ENCODE data around the gene MFSD12. TPM values are rescaled to one million over a fixed set of nuclear protein-coding genes. Genes with fewer than 3 reads are reported as not detected.
A peak's percentile ranks its signal among the peaks of the same experiment; 100 is the strongest.

Gene MFSD12
- total RNA-seq, 1 donor from 2014 or later: 154 TPM

GRCh38 chr19:3548606-3549005 lies 8.8 kb downstream of the MFSD12 start:
- DNase-seq (ENCODE audit: low read depth): no peak
- TF ChIP-seq CTCF (IDR thresholded peaks at IDR 0.05; ENCODE audit: insufficient read depth, low read length, poor library complexity, severe bottlenecking): no peak
- Histone ChIP-seq H3K27me3 (ENCODE audit: control insufficient read depth, insufficient read depth, low read length) (no peaks in the 10 kb centered on the region), H3K36me3 (ENCODE audit: control insufficient read depth, insufficient read depth, low read length) (peaks cover 4% of the 10 kb centered on the region), H3K4me3 (ENCODE audit: low read depth, low read length) (no peak overlapping the region)

- Histone ChIP-seq H3K4me3 (ENCODE audit: low read depth, low read length) (no peak overlapping the region), H3K27me3 (ENCODE audit: control insufficient read depth, insufficient read depth, low read length) (no peaks in the 10 kb centered on the region), H3K36me3 (ENCODE audit: control insufficient read depth, insufficient read depth, low read length) (peaks cover 2% of the 10 kb centered on the region)
- TF ChIP-seq CTCF (IDR thresholded peaks at IDR 0.05; ENCODE audit: insufficient read depth, low read length, poor library complexity, severe bottlenecking): no peak
- no peak for DNase-seq (ENCODE audit: low read depth)
These were observed 9.6 kb downstream of the MFSD12 start for GRCh38 chr19:3547767-3548282.

- Histone ChIP-seq H3K27me3 (ENCODE audit: control insufficient read depth, insufficient read depth, low read length) (no peaks in the 10 kb centered on the region), H3K4me3 (ENCODE audit: low read depth, low read length) (no peak overlapping the region), H3K36me3 (ENCODE audit: control insufficient read depth, insufficient read depth, low read length) (peaks cover 2% of the 10 kb centered on the region)
- DNase-seq (ENCODE audit: low read depth): no peak
- peak; percentile 65 for TF ChIP-seq CTCF (IDR thresholded peaks at IDR 0.05; ENCODE audit: insufficient read depth, low read length, poor library complexity, severe bottlenecking)
These were observed 10.1 kb downstream of the MFSD12 start for GRCh38 chr19:3547301-3547731.

- no peak for DNase-seq (ENCODE audit: low read depth)
- no peak for TF ChIP-seq CTCF (IDR thresholded peaks at IDR 0.05; ENCODE audit: insufficient read depth, low read length, poor library complexity, severe bottlenecking)
- Histone ChIP-seq H3K36me3 (ENCODE audit: control insufficient read depth, insufficient read depth, low read length) (peaks cover 2% of the 10 kb centered on the region), H3K4me3 (ENCODE audit: low read depth, low read length) (no peak overlapping the region), H3K27me3 (ENCODE audit: control insufficient read depth, insufficient read depth, low read length) (no peaks in the 10 kb centered on the region)
These were observed 11.3 kb downstream of the MFSD12 start for GRCh38 chr19:3546119-3546518.

- no peak overlapping the region for H3K4me3 ChIP-seq (ENCODE audit: low read depth, low read length)
- H3K36me3 ChIP-seq (ENCODE audit: control insufficient read depth, insufficient read depth, low read length): peaks cover 2% of the 10 kb centered on the region
- no peak for TF ChIP-seq CTCF (IDR thresholded peaks at IDR 0.05; ENCODE audit: insufficient read depth, low read length, poor library complexity, severe bottlenecking)
- H3K27me3 ChIP-seq (ENCODE audit: control insufficient read depth, insufficient read depth, low read length): no peaks in the 10 kb centered on the region
- no peak for DNase-seq (ENCODE audit: low read depth)
These were observed 11.7 kb downstream of the MFSD12 start for GRCh38 chr19:3545669-3546034.

Measured in kidney epithelial cell (primary cell).